Measurements from ENCODE around the gene FBN1. TPM values are rescaled to one million over a fixed set of nuclear protein-coding genes. Genes with fewer than 3 reads are reported as not detected.

Gene FBN1
- total RNA-seq, result 116 and 315 TPM in 2 replicates

DNA sequence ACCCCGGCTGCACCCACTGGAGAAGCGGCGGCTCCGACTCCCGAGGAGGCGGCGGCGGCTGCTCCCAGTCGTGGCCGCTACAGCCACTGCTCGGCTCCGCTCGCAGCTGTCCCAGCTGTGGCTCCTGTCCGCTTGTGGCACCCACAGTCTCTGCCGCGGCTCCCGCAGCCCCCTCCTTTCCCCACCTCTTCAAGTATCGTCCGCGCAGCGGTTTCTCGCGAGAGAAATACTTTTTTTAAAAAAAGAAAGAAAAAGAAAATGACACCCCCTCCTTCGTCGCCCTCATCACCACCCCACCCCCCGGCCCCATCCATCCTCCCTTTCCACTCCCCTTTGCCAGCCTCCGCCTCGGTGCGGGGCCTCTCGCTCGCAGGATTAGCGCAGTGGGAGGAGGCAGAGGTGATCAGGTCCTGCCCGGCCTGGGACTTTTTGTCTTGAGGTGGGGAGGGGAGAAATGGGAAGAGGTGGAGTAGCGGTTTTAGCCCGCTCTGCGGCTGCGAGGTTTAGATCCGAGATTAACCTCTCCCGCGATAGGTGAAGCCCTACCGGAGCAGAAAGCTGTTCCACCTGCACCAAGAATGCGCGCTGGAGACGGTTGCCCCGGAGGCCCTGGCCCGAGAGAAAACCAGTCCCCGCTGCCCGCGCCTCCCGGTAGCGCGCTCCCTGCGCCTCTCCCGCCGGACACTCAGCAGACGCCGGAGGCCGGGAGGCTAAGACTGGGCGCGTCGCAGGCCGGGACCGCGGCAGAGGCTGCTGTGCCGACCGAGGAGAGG, at the start of gene FBN1:
Gene FBN1 (minus strand): TSS at position 152 of the 773 bp plus-strand sequence. CDS start 940 bp downstream, outside the sequence.

Other genes with a start within 250 kb of the FBN1 start
- gene CEP152, start 165.4 kb upstream of the FBN1 start, total RNA-seq, result 6.4 and 7.4 TPM in 2 replicates
- 177 and 195 TPM in 2 replicates for gene EID1, start 232.4 kb upstream of the FBN1 start, total RNA-seq

All from endothelial cell of coronary artery (primary cell).